DND-41 (cell line): Measurements from ENCODE around the gene AMH.

ENCODE experiments used
- EZH2 ChIP-seq: IDR thresholded peaks from 3 replicates; pipeline ENCODE4 v1.6.1; 2012; ENCODE audit warnings: borderline replicate concordance, low read depth, mild to moderate bottlenecking, moderate library complexity, low read length, inconsistent platforms; ENCODE audit not compliant: severe bottlenecking
- TF ChIP-seq, protein P1 (sequence below): IDR thresholded peaks from 2 replicates; pipeline ENCODE4 v1.5.1; 2012; ENCODE audit warnings: borderline replicate concordance, low read length, moderate library complexity, mild to moderate bottlenecking; ENCODE audit not compliant: poor library complexity, severe bottlenecking; ENCODE audit errors: extremely low read depth

DNA sequence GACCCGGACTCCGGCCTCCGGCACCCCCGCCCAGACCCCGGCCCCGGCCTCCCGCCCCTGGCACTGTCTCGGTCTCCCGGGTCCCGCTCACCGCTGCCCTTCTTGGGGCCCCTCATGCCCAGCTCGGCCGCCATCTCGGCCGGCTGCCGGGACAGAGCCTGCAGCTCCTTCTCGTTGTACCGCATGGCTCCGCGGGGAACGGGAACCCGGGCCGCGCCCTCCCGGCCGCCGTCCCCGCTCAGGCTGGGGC, 13.1 kb upstream of the AMH start:
- no peak for TF ChIP-seq EZH2
- TF ChIP-seq, protein P1, sequence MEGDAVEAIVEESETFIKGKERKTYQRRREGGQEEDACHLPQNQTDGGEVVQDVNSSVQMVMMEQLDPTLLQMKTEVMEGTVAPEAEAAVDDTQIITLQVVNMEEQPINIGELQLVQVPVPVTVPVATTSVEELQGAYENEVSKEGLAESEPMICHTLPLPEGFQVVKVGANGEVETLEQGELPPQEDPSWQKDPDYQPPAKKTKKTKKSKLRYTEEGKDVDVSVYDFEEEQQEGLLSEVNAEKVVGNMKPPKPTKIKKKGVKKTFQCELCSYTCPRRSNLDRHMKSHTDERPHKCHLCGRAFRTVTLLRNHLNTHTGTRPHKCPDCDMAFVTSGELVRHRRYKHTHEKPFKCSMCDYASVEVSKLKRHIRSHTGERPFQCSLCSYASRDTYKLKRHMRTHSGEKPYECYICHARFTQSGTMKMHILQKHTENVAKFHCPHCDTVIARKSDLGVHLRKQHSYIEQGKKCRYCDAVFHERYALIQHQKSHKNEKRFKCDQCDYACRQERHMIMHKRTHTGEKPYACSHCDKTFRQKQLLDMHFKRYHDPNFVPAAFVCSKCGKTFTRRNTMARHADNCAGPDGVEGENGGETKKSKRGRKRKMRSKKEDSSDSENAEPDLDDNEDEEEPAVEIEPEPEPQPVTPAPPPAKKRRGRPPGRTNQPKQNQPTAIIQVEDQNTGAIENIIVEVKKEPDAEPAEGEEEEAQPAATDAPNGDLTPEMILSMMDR: no peak
